Activated T-helper 17 cell treated with anti-CD3 and anti-CD28 coated beads, Interleukin-2, amount 50 U/mL, for 72 hours (primary cell): ENCODE results near the gene PPP4R2. TPM values are rescaled to one million over a fixed set of nuclear protein-coding genes. Genes with fewer than 3 reads are reported as not detected.

ENCODE experiments used
- ATAC-seq: fragments of 150-1000 bp; cut with Tn5 transposase; replicated peaks from 2 replicates; pipeline ENCODE4 v1.10.0; 2021; ENCODE audit warnings: mild to moderate bottlenecking, moderate library complexity
- H3K27ac Mint-ChIP-seq: one replicate; pipeline ENCODE4 v1.8.0; 2022; ENCODE audit warnings: mixed read lengths
- H3K27me3 Mint-ChIP-seq: one replicate; pipeline ENCODE4 v1.8.0; 2022; ENCODE audit warnings: mixed read lengths
- H3K36me3 Mint-ChIP-seq: one replicate; pipeline ENCODE4 v1.8.0; 2022; ENCODE audit warnings: low read depth, mild to moderate bottlenecking, mixed read lengths
- H3K4me1 Mint-ChIP-seq: one replicate; pipeline ENCODE4 v1.8.0; 2022; ENCODE audit warnings: mixed read lengths
- H3K4me3 Mint-ChIP-seq: one replicate; pipeline ENCODE4 v1.8.0; 2022; ENCODE audit warnings: mild to moderate bottlenecking, mixed read lengths
- H3K9me3 Mint-ChIP-seq: one replicate; pipeline ENCODE4 v1.8.0; 2022; ENCODE audit warnings: mixed read lengths
- total RNA-seq, 2 donors: library from RNA; stranded (reverse); gene quantifications; one replicate each; pipeline ENCODE4 v1.2.3, GENCODE V29; 2022

The PPP4R2 gene
- total RNA-seq, 2 donors from 2014 or later = 87.8 to 95.0 TPM

GRCh38 chr3:72969766-72970165 is 26.8 kb upstream of the PPP4R2 start:
- no peaks in the 10 kb centered on the region for H3K9me3 Mint-ChIP-seq
- no peak overlapping the region for H3K27ac Mint-ChIP-seq
- H3K36me3 Mint-ChIP-seq = no peaks in the 10 kb centered on the region
- H3K4me1 Mint-ChIP-seq = peaks cover 10% of the 10 kb centered on the region
- H3K27me3 Mint-ChIP-seq = no peaks in the 10 kb centered on the region
- no peak for ATAC-seq
- no peak overlapping the region for H3K4me3 Mint-ChIP-seq

- ATAC-seq = no peak
Measured at GRCh38 chr3:72970942-72971341, 25.7 kb upstream of the PPP4R2 start.

GRCh38 chr3:72972706-72973030 is 23.9 kb upstream of the PPP4R2 start:
- no peak for ATAC-seq
- Mint-ChIP-seq H3K27ac (no peak overlapping the region), H3K4me3 (no peak overlapping the region), H3K9me3 (no peaks in the 10 kb centered on the region), H3K36me3 (no peaks in the 10 kb centered on the region), H3K27me3 (no peaks in the 10 kb centered on the region), H3K4me1 (peaks cover 7% of the 10 kb centered on the region)

More at GRCh38 chr3:72970942-72971341, 25.7 kb upstream of the PPP4R2 start:
- Mint-ChIP-seq H3K27ac (no peak overlapping the region), H3K4me1 (peaks cover under 1% of the 10 kb centered on the region), H3K36me3 (no peaks in the 10 kb centered on the region), H3K4me3 (no peak overlapping the region), H3K9me3 (no peaks in the 10 kb centered on the region), H3K27me3 (no peaks in the 10 kb centered on the region)

GRCh38 chr3:72973031-72973723 is 23.4 kb upstream of the PPP4R2 start:
- Mint-ChIP-seq H3K4me1 (peaks cover 7% of the 10 kb centered on the region), H3K9me3 (no peaks in the 10 kb centered on the region), H3K27ac (peak overlapping the region; percentile 32), H3K4me3 (no peak overlapping the region), H3K36me3 (no peaks in the 10 kb centered on the region), H3K27me3 (no peaks in the 10 kb centered on the region)
- no peak for ATAC-seq

GRCh38 chr3:72973786-72974185 is 22.8 kb upstream of the PPP4R2 start:
- H3K36me3 Mint-ChIP-seq = no peaks in the 10 kb centered on the region
- ATAC-seq = no peak
- no peaks in the 10 kb centered on the region for H3K27me3 Mint-ChIP-seq
- H3K4me1 Mint-ChIP-seq = peaks cover 7% of the 10 kb centered on the region
- H3K27ac Mint-ChIP-seq = no peak overlapping the region
- no peak overlapping the region for H3K4me3 Mint-ChIP-seq
- H3K9me3 Mint-ChIP-seq = no peaks in the 10 kb centered on the region

GRCh38 chr3:72974956-72975355 is 21.7 kb upstream of the PPP4R2 start:
- peaks cover 1% of the 10 kb centered on the region for H3K27me3 Mint-ChIP-seq
- peaks cover 7% of the 10 kb centered on the region for H3K4me1 Mint-ChIP-seq
- no peaks in the 10 kb centered on the region for H3K36me3 Mint-ChIP-seq
- H3K9me3 Mint-ChIP-seq = no peaks in the 10 kb centered on the region
- H3K27ac Mint-ChIP-seq = no peak overlapping the region
- ATAC-seq = no peak
- no peak overlapping the region for H3K4me3 Mint-ChIP-seq

- no peak for ATAC-seq
- Mint-ChIP-seq H3K27ac (no peak overlapping the region), H3K4me3 (no peak overlapping the region), H3K9me3 (no peaks in the 10 kb centered on the region), H3K4me1 (peaks cover 7% of the 10 kb centered on the region), H3K27me3 (peaks cover 4% of the 10 kb centered on the region), H3K36me3 (no peaks in the 10 kb centered on the region)
Measured at GRCh38 chr3:72976281-72976741, 20.3 kb upstream of the PPP4R2 start.

GRCh38 chr3:72977060-72977808 is 19.4 kb upstream of the PPP4R2 start:
- peaks cover 7% of the 10 kb centered on the region for H3K4me1 Mint-ChIP-seq
- ATAC-seq = peak; percentile 94
- H3K36me3 Mint-ChIP-seq = no peaks in the 10 kb centered on the region
- H3K27ac Mint-ChIP-seq = peak overlapping the region; percentile 92
- H3K27me3 Mint-ChIP-seq = peaks cover 4% of the 10 kb centered on the region
- H3K9me3 Mint-ChIP-seq = no peaks in the 10 kb centered on the region
- peak overlapping the region; percentile 63 for H3K4me3 Mint-ChIP-seq

- ATAC-seq = no peak
- peaks cover 4% of the 10 kb centered on the region for H3K4me1 Mint-ChIP-seq
- H3K27me3 Mint-ChIP-seq = peaks cover 15% of the 10 kb centered on the region
- H3K27ac Mint-ChIP-seq = no peak overlapping the region
- no peaks in the 10 kb centered on the region for H3K36me3 Mint-ChIP-seq
- H3K4me3 Mint-ChIP-seq = no peak overlapping the region
- no peaks in the 10 kb centered on the region for H3K9me3 Mint-ChIP-seq
Measured at GRCh38 chr3:72982609-72983366, 13.8 kb upstream of the PPP4R2 start.

- Mint-ChIP-seq H3K27ac (no peak overlapping the region), H3K4me3 (no peak overlapping the region), H3K4me1 (peaks cover 4% of the 10 kb centered on the region), H3K27me3 (peaks cover 11% of the 10 kb centered on the region), H3K9me3 (no peaks in the 10 kb centered on the region), H3K36me3 (no peaks in the 10 kb centered on the region)
- no peak for ATAC-seq
Measured at GRCh38 chr3:72985576-72985975, 11.0 kb upstream of the PPP4R2 start.

GRCh38 chr3:72990701-72991395 is 5.8 kb upstream of the PPP4R2 start:
- Mint-ChIP-seq H3K9me3 (no peaks in the 10 kb centered on the region), H3K36me3 (no peaks in the 10 kb centered on the region), H3K27me3 (no peaks in the 10 kb centered on the region), H3K4me3 (no peak overlapping the region), H3K4me1 (no peaks in the 10 kb centered on the region), H3K27ac (no peak overlapping the region)
- peak; percentile 19 for ATAC-seq

GRCh38 chr3:72991522-72991921 is 5.1 kb upstream of the PPP4R2 start:
- Mint-ChIP-seq H3K27me3 (no peaks in the 10 kb centered on the region), H3K4me3 (no peak overlapping the region), H3K27ac (no peak overlapping the region), H3K4me1 (no peaks in the 10 kb centered on the region), H3K9me3 (no peaks in the 10 kb centered on the region), H3K36me3 (no peaks in the 10 kb centered on the region)
- ATAC-seq = no peak

GRCh38 chr3:72993391-72993790 is 3.2 kb upstream of the PPP4R2 start:
- Mint-ChIP-seq H3K27me3 (no peaks in the 10 kb centered on the region), H3K27ac (no peak overlapping the region), H3K9me3 (no peaks in the 10 kb centered on the region), H3K4me3 (no peak overlapping the region), H3K4me1 (peaks cover under 1% of the 10 kb centered on the region), H3K36me3 (peaks cover 12% of the 10 kb centered on the region)
- no peak for ATAC-seq

- ATAC-seq = no peak
- Mint-ChIP-seq H3K4me3 (peak overlapping the region; percentile 91), H3K36me3 (peaks cover 32% of the 10 kb centered on the region), H3K4me1 (peaks cover 12% of the 10 kb centered on the region), H3K27me3 (no peaks in the 10 kb centered on the region), H3K9me3 (no peaks in the 10 kb centered on the region), H3K27ac (no peak overlapping the region)
Measured at GRCh38 chr3:72995337-72995736, 1.3 kb upstream of the PPP4R2 start.
